ENCODE data around the gene ITGB6.

Gene ITGB6

DNA sequence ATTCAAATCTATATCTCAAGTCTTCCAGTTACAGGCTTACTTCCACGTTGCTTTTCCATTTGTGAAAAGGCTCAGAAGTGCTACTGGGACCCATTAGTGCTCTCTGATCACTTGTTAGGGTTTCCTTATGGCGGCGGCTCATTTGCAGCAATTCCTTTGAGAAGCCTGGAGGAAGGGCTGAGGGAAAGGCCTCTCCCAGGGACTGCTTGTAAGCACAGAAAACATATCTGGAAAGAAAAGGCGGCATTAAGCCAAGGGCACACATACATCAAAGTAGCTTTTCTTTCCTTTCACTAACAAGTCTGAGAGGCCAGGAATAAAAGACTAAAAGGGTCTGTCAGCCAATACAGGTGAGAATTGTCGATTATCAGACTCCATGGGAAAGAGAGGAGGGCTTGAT is 39.4 kb upstream of the ITGB6 start:
- H3K36me3 ChIP-seq (ENCODE audit: control insufficient read depth in 4 of 4, insufficient read depth in 4 of 4, low read length in 3 of 4) = no peaks in the 10 kb centered on the region
- CTCF ChIA-PET = no interaction called here
- no peak for DNase-seq
- no peaks in the 10 kb centered on the region for H3K4me1 ChIP-seq (ENCODE audit: control extremely low read depth in 1 of 4, control insufficient read depth in 4 of 4, insufficient read depth in 4 of 4, low read length in 3 of 4)
- no peak overlapping the region for H3K27ac ChIP-seq (ENCODE audit: insufficient read depth in 1 of 2, low read depth in 1 of 2, low read length in 2 of 2, poor library complexity in 1 of 2, severe bottlenecking in 2 of 2)
- WGBS (ENCODE audit: insufficient coverage) = 88% methylated on average over 2 of the region's 5 CpGs
- POLR2A ChIA-PET = no interaction called here
- no peak overlapping the region for H3K4me3 ChIP-seq (ENCODE audit: control insufficient read depth in 1 of 7, extremely low read depth in 1 of 7, insufficient read depth in 4 of 7, low read depth in 2 of 7, low read length in 6 of 7)
- H3K27me3 ChIP-seq (replicated peaks in 2 of 5; ENCODE audit: control insufficient read depth in 4 of 5, insufficient read depth in 5 of 5, low read length in 4 of 5) = no peaks in the 10 kb centered on the region
- H3K9me3 ChIP-seq (ENCODE audit: control extremely low read depth in 1 of 5, control insufficient read depth in 4 of 5, insufficient read depth in 2 of 5, low read depth in 1 of 5, low read length in 4 of 5) = no peaks in the 10 kb centered on the region

DNA sequence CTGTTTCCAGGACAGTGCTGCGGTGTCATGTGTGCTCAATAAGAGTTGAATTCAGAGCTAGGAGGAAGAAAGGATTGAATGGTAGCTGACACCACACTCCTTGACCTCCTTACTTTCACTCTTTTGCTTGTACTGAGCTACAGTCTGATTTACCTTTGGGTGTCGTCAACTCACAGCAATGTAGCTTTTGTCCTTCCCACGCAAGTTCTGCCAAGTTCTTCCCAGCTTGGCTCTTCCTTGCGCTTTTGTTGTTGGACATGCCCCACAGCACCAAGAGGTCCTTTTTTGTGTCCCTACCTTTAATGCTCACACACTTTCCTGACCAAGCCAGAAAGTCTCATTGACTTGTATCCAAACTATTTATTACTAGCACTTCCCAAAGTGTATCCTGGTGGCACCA is 38.3 kb upstream of the ITGB6 start:
- no peak for DNase-seq
- Histone ChIP-seq H3K27me3 (replicated peaks in 2 of 5; ENCODE audit: control insufficient read depth in 4 of 5, insufficient read depth in 5 of 5, low read length in 4 of 5) (no peaks in the 10 kb centered on the region), H3K27ac (ENCODE audit: insufficient read depth in 1 of 2, low read depth in 1 of 2, low read length in 2 of 2, poor library complexity in 1 of 2, severe bottlenecking in 2 of 2) (no peak overlapping the region), H3K9me3 (ENCODE audit: control extremely low read depth in 1 of 5, control insufficient read depth in 4 of 5, insufficient read depth in 2 of 5, low read depth in 1 of 5, low read length in 4 of 5) (no peaks in the 10 kb centered on the region), H3K4me1 (ENCODE audit: control extremely low read depth in 1 of 4, control insufficient read depth in 4 of 4, insufficient read depth in 4 of 4, low read length in 3 of 4) (no peaks in the 10 kb centered on the region), H3K36me3 (ENCODE audit: control insufficient read depth in 4 of 4, insufficient read depth in 4 of 4, low read length in 3 of 4) (no peaks in the 10 kb centered on the region), H3K4me3 (ENCODE audit: control insufficient read depth in 1 of 7, extremely low read depth in 1 of 7, insufficient read depth in 4 of 7, low read depth in 2 of 7, low read length in 6 of 7) (no peak overlapping the region)
- ChIA-PET CTCF (no interaction called here), POLR2A (no interaction called here)
- 100% methylated on average over 4 of the region's 4 CpGs for WGBS (ENCODE audit: insufficient coverage)

DNA sequence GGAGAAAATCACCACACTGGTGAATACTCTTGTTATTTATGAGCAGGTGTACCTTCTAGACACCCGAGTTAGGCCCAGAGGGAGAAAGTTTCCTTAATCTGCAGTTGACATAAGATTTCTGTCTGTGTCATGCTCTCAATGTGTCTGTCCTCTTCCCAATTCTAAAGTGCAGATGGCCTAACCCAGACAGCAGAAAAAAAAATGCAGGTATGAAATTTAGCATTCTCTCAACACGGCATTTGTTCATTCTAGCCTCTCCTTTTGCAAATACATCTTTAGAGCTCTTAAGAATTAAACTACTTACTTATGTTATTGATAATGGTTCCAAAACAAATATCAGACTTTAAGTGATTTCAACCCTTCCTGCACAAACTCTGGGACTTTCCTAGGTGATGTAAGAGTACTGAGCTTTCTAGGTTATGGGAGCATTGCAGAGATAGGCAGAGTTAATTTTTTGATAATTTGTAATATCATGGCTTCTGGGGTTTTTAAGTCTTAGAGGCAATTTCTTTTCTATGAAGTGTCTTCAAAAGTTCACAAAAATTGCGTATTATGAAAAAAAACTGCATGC is 32.9 kb upstream of the ITGB6 start:
- no peaks in the 10 kb centered on the region for H3K4me1 ChIP-seq (ENCODE audit: control extremely low read depth in 1 of 4, control insufficient read depth in 4 of 4, insufficient read depth in 4 of 4, low read length in 3 of 4)
- no peaks in the 10 kb centered on the region for H3K36me3 ChIP-seq (ENCODE audit: control insufficient read depth in 4 of 4, insufficient read depth in 4 of 4, low read length in 3 of 4)
- ChIA-PET CTCF (interaction anchor here (0.7 to 1.0 kb wide), 2 partner anchors 15 to 772 kb away, joined by 3 to 5 read pairs; no protein-coding TSS in a partner anchor), POLR2A (no interaction called here)
- H3K27ac ChIP-seq (ENCODE audit: insufficient read depth in 1 of 2, low read depth in 1 of 2, low read length in 2 of 2, poor library complexity in 1 of 2, severe bottlenecking in 2 of 2) = no peak overlapping the region
- WGBS (ENCODE audit: insufficient coverage) = 100% methylated on average over 1 of the region's 3 CpGs
- no peaks in the 10 kb centered on the region for H3K27me3 ChIP-seq (replicated peaks in 2 of 5; ENCODE audit: control insufficient read depth in 4 of 5, insufficient read depth in 5 of 5, low read length in 4 of 5)
- DNase-seq = no peak
- no peak overlapping the region for H3K4me3 ChIP-seq (ENCODE audit: control insufficient read depth in 1 of 7, extremely low read depth in 1 of 7, insufficient read depth in 4 of 7, low read depth in 2 of 7, low read length in 6 of 7)
- H3K9me3 ChIP-seq (ENCODE audit: control extremely low read depth in 1 of 5, control insufficient read depth in 4 of 5, insufficient read depth in 2 of 5, low read depth in 1 of 5, low read length in 4 of 5) = no peaks in the 10 kb centered on the region

DNA sequence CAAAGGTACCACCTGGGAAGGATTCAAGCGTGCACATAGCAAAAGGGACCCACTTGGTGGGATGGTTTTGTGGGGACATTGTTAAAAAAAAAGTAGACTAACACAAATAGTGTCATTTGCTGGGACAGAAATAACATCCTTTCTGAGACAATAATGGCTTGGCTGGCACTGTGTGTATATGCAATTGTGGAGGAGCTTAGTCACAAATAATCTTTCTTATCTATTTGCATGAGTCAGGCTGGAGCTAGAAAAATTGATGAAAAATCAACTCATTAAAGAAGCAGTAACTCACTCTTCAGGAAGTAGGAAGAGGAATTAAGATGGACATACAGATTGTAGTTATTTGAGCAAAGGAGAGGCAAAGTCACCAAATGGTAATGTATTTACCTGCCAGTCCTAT is 29.5 kb upstream of the ITGB6 start:
- H3K27me3 ChIP-seq (replicated peaks in 2 of 5; ENCODE audit: control insufficient read depth in 4 of 5, insufficient read depth in 5 of 5, low read length in 4 of 5) = no peaks in the 10 kb centered on the region
- DNase-seq = no peak
- H3K4me3 ChIP-seq (ENCODE audit: control insufficient read depth in 1 of 7, extremely low read depth in 1 of 7, insufficient read depth in 4 of 7, low read depth in 2 of 7, low read length in 6 of 7) = no peak overlapping the region
- ChIA-PET POLR2A (interaction anchor here (0.6 kb wide), 1 partner anchor 17 kb away, joined by 7 read pairs; no protein-coding TSS in a partner anchor), CTCF (no interaction called here)
- H3K27ac ChIP-seq (ENCODE audit: insufficient read depth in 1 of 2, low read depth in 1 of 2, low read length in 2 of 2, poor library complexity in 1 of 2, severe bottlenecking in 2 of 2) = no peak overlapping the region
- H3K9me3 ChIP-seq (ENCODE audit: control extremely low read depth in 1 of 5, control insufficient read depth in 4 of 5, insufficient read depth in 2 of 5, low read depth in 1 of 5, low read length in 4 of 5) = no peaks in the 10 kb centered on the region
- no peaks in the 10 kb centered on the region for H3K4me1 ChIP-seq (ENCODE audit: control extremely low read depth in 1 of 4, control insufficient read depth in 4 of 4, insufficient read depth in 4 of 4, low read length in 3 of 4)
- WGBS (ENCODE audit: insufficient coverage) = no CpG with 5 or more reads among the region's 1 CpG
- H3K36me3 ChIP-seq (ENCODE audit: control insufficient read depth in 4 of 4, insufficient read depth in 4 of 4, low read length in 3 of 4) = no peaks in the 10 kb centered on the region

DNA sequence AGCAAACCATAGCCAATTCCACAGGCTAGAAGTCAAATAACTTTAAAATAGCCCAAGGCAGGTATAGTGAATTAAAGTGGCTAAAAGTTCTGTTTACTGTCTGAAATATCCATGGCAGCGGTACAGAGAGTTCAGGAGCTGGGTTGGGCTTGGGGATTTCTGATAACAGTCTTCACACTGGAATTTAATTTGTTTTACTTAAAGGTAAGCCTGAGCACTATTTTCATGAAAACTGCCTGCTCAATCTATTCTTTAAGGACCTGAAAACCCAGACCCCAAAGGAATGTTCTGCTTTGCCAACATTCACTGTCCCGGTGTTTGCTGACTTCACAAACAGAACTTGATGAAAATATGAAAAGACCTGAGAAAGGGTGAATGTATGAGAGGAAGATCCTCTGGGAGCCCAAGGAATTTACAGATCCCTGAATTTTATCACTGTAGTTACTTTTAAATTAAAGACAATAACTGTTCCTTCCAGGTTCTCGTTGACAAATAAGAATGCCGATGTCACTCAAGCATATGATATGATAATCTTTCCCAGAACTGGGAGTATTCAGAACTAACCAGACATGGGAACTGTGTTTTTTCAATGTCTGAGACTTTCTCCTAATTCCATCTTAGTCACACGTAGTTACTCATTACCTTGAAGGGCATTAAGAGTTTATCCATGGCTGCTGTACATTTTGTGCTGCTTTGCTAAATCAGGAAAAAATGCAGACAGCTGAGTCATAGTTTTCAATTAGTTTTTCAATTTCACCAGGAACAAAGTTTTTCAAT is 28.3 kb upstream of the ITGB6 start:
- no peaks in the 10 kb centered on the region for H3K36me3 ChIP-seq (ENCODE audit: control insufficient read depth in 4 of 4, insufficient read depth in 4 of 4, low read length in 3 of 4)
- H3K4me3 ChIP-seq (ENCODE audit: control insufficient read depth in 1 of 7, extremely low read depth in 1 of 7, insufficient read depth in 4 of 7, low read depth in 2 of 7, low read length in 6 of 7) = no peak overlapping the region
- no peak for DNase-seq
- H3K27me3 ChIP-seq (replicated peaks in 2 of 5; ENCODE audit: control insufficient read depth in 4 of 5, insufficient read depth in 5 of 5, low read length in 4 of 5) = no peaks in the 10 kb centered on the region
- no peaks in the 10 kb centered on the region for H3K4me1 ChIP-seq (ENCODE audit: control extremely low read depth in 1 of 4, control insufficient read depth in 4 of 4, insufficient read depth in 4 of 4, low read length in 3 of 4)
- ChIA-PET CTCF (no interaction called here), POLR2A (no interaction called here)
- no peak overlapping the region for H3K27ac ChIP-seq (ENCODE audit: insufficient read depth in 1 of 2, low read depth in 1 of 2, low read length in 2 of 2, poor library complexity in 1 of 2, severe bottlenecking in 2 of 2)
- no peaks in the 10 kb centered on the region for H3K9me3 ChIP-seq (ENCODE audit: control extremely low read depth in 1 of 5, control insufficient read depth in 4 of 5, insufficient read depth in 2 of 5, low read depth in 1 of 5, low read length in 4 of 5)
- 95% methylated on average over 4 of the region's 5 CpGs for WGBS (ENCODE audit: insufficient coverage)

DNA sequence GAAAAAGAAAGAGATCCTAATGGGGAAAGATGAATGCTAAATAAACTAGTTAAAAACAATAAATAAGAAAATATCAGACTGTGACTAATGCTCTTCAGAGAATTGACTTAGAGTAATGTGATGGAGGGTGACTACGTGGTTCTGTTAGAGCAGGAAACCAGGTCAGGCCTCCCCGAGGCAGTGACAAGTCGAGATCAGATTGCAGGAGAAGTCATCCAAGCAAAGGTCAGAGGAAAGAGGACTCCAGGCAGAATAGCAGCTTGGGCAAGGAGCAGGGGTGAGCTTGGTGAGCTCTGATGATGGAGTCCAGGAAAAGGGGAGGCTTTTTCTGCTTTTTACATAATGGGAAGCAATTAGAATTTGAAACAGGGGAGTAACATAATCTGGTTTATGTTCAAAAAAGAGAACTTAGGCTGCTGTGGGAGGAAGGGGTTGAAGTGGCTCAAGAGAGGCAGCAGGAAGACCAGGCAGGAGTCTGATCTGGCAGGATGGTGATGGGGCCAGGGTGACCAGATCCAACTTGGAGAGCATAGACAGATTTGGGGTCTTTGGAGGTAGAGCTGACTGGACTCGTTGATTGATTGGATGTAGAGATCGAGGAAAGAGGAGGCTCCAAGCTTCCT is 27.3 kb upstream of the ITGB6 start:
- no peaks in the 10 kb centered on the region for H3K36me3 ChIP-seq (ENCODE audit: control insufficient read depth in 4 of 4, insufficient read depth in 4 of 4, low read length in 3 of 4)
- H3K4me1 ChIP-seq (ENCODE audit: control extremely low read depth in 1 of 4, control insufficient read depth in 4 of 4, insufficient read depth in 4 of 4, low read length in 3 of 4) = no peaks in the 10 kb centered on the region
- ChIA-PET CTCF (no interaction called here), POLR2A (no interaction called here)
- H3K27ac ChIP-seq (ENCODE audit: insufficient read depth in 1 of 2, low read depth in 1 of 2, low read length in 2 of 2, poor library complexity in 1 of 2, severe bottlenecking in 2 of 2) = no peak overlapping the region
- no peaks in the 10 kb centered on the region for H3K27me3 ChIP-seq (replicated peaks in 2 of 5; ENCODE audit: control insufficient read depth in 4 of 5, insufficient read depth in 5 of 5, low read length in 4 of 5)
- H3K9me3 ChIP-seq (ENCODE audit: control extremely low read depth in 1 of 5, control insufficient read depth in 4 of 5, insufficient read depth in 2 of 5, low read depth in 1 of 5, low read length in 4 of 5) = no peaks in the 10 kb centered on the region
- no peak overlapping the region for H3K4me3 ChIP-seq (ENCODE audit: control insufficient read depth in 1 of 7, extremely low read depth in 1 of 7, insufficient read depth in 4 of 7, low read depth in 2 of 7, low read length in 6 of 7)
- DNase-seq = peak in 2 of 3 donors; percentile 6 to 18
- 24% methylated on average over 4 of the region's 5 CpGs for WGBS (ENCODE audit: insufficient coverage)

DNA sequence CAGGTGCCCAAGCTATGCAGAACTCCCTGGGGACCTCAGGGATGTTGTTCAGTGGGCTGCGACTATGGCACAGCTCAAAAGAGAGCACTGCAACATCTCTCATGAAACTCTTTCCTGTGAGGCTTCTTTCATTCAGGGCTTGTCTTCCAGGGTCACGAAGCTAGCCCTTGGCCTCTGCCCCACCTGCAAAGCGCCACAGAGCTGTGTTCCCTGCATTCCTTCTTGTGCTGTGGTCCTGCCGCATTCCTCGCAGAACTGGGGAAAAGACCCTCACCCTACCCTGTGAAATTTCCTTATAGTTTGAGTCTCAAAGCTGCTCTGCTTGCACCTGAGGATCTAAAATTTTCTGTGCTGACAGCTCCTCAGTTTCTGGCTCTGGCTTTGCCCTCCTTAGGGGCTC is 26.3 kb upstream of the ITGB6 start:
- Histone ChIP-seq H3K27me3 (replicated peaks in 2 of 5; ENCODE audit: control insufficient read depth in 4 of 5, insufficient read depth in 5 of 5, low read length in 4 of 5) (no peaks in the 10 kb centered on the region), H3K36me3 (ENCODE audit: control insufficient read depth in 4 of 4, insufficient read depth in 4 of 4, low read length in 3 of 4) (no peaks in the 10 kb centered on the region), H3K27ac (ENCODE audit: insufficient read depth in 1 of 2, low read depth in 1 of 2, low read length in 2 of 2, poor library complexity in 1 of 2, severe bottlenecking in 2 of 2) (no peak overlapping the region), H3K4me3 (ENCODE audit: control insufficient read depth in 1 of 7, extremely low read depth in 1 of 7, insufficient read depth in 4 of 7, low read depth in 2 of 7, low read length in 6 of 7) (no peak overlapping the region), H3K4me1 (ENCODE audit: control extremely low read depth in 1 of 4, control insufficient read depth in 4 of 4, insufficient read depth in 4 of 4, low read length in 3 of 4) (no peaks in the 10 kb centered on the region), H3K9me3 (ENCODE audit: control extremely low read depth in 1 of 5, control insufficient read depth in 4 of 5, insufficient read depth in 2 of 5, low read depth in 1 of 5, low read length in 4 of 5) (no peaks in the 10 kb centered on the region)
- POLR2A ChIA-PET = no interaction called here
- CTCF ChIA-PET = interaction anchor here (1.0 kb wide), 1 partner anchor 117 kb away, joined by 3 read pairs; no protein-coding TSS in a partner anchor
- DNase-seq = no peak
- 86% methylated on average over 5 of the region's 5 CpGs for WGBS (ENCODE audit: insufficient coverage)

All from common myeloid progenitor, CD34-positive (primary cell).